ENCODE data around the gene EIF5AL1.
A peak's percentile ranks its signal among the peaks of the same experiment; 100 is the strongest.
"Not testable (repeated sequence)": the region's sequence is repeated elsewhere in the genome, so short reads cannot be mapped to it uniquely, and the experiment has no call there.

The EIF5AL1 gene

DNA sequence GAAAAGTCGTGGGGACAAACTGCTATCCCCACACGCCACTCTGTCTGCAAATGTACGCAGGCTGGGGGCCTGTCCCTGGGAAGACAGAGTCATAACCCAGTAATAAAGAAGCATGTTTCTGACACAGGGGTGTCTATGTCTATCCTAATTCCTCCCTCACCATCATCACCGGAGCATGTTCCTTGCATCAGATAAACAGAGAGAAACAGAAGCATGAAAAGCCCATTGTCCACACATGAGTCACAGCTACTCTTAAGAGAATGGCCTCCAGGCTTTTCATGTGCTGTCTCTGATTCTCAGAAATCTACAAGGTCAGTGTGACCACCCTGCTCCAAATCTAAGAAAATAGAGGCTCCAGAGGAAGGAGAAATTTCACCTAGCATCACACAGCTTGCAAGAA is 4.1 kb upstream of the EIF5AL1 start:
- DNase-seq (ENCODE audit: insufficient read length, low spot score); FAIRE-seq: not testable (repeated sequence)

DNA sequence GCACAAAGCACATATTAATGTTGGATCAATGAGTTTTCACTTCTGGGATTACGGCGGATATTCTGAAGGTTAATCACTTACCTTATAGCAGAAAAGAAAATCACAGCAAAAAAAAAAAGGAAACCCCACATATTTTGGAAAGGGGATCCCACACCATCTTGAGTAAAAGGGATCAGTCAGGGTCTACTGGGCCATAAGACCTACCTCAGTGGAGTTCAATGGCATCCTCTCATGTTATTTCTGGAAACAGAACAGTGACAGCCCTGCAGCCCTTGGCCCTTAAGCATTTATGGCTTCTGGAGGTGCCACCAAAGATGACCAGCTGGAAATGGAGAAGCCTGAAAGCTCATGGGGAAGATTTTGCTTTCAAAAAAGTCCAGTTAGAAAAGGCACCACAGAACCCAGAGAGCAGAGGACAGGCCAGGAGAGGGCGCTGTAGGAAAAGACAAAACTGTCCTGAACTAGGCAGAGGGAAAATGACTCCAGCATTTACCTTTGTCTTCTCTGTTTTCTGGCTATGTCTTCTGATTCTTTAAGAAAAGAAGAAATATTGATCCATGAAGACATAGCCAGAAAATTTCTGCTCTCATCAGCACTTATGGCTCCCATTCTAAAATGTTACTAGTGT is 2.9 kb upstream of the EIF5AL1 start:
- FAIRE-seq; DNase-seq (ENCODE audit: insufficient read length, low spot score): not testable (repeated sequence)

DNA sequence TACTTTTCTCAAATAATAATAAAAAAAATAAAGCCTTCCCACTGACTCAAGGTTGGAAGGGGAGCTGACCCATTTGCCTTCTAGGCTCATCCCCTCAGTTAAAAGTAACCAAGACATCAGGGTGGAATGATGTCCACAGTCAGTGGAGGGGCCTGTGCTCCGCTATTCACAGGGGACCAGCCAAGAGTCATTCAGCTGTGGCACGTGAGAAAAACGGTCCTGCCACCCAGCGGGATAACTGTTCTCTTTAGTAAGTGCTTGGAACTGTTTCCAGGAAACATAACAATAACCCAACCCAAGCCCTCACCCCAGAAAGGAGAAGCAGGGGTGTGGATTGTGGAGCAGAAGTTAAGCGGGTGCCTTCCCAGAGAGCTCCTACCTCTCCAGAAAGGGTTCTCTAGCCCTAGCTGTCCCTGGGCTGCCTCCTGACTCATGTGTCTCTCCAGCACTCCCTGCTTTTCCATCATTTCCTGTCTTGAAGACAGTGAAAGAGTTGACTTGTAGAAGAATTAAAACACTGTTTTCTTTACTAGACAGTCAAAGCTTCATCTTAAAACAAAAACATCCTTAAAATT is 2.3 kb upstream of the EIF5AL1 start:
- DNase-seq (ENCODE audit: insufficient read length, low spot score); FAIRE-seq: not testable (repeated sequence)

DNA sequence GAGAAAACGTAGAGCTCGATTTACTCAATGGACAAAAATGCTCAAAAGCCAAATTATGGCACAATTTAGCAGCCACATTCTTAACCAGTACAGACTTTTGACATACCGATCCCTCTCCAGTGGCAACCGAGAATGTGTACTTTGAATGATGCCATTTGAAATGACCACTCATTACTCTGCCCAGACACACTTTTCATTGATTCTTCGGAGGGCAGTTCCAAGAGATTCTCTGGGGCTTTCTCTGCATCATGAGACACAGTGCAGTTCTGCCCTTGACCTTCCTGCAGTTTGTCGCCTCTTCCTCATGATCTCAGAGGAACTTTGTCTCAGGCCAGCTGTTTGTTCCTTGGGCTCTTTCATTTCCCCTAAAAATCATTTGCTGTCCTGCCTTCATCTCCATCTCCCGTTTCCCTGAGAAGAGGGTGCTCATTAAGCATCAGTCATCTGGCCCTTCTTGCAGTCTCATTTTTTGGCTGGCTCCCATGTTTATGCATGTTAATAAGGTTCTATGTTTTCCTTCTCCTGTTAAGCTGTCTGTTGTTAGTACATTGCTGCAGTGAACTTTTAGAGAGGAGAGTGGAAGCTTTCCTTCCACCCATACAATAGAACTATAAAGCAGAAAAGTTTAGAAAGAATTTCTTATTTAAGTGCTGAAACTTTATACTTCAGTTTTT is 4.3 kb downstream of the EIF5AL1 start:
- FAIRE-seq; DNase-seq (ENCODE audit: insufficient read length, low spot score): not testable (repeated sequence)

DNA sequence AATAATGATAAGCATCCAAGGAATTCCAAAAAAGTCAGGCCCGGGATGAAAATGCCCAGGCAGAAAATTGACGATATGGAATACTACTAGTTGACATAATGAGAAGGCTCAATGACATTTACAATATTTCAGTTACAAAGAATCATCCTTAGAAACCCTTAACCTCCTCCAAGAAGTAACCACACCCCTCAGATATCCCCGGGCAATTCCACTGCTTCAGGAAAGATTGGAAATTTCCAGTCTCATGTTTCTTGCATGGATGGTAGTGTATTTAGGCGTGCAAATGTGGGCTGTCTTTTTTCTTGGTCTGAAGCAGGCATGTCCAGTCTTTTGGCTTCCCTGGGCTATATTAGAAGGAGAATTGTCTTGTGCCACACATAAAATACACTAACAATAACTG is 5.2 kb downstream of the EIF5AL1 start:
- not testable (repeated sequence) for FAIRE-seq; DNase-seq (ENCODE audit: insufficient read length, low spot score)

DNA sequence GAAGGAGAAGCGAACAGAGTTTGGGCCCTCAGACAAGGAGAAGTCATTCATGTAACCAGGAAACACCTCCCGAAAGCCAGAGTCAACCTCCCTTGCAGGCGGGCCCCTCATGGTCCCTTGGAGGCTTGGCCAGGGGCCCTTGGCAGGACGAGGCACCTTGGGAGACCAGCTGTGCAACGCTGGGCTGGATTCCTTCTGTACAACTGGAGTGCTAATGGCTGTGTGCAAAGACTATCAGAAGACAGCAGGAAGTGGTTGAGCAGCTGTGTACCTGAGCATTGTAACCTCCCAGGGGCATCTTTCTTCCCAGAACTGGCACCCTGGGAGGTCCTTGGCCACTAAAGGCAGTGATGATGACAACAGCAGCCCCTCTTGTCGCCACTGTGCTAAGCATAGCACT is 9.4 kb downstream of the EIF5AL1 start:
- not testable (repeated sequence) for DNase-seq (ENCODE audit: insufficient read length, low spot score); FAIRE-seq

DNA sequence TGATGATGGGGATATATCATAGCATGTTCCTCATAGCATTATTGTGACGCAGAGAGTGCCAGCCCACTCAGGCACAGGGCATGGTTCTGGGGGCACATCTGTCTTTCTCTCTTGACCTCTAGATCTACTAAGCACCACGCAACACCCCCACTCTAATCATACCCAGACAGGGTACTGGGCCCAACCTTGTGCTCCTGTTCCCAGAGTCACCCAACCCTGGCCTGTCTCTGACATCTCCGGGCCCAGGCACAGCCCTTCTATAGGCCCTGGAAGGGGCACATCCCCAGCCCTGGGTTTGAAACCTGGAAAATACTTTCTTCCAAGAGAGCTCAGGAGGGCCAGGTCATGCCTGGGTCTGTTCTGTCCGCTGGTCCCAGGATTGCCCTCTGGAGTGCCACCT is 10.1 kb downstream of the EIF5AL1 start:
- FAIRE-seq; DNase-seq (ENCODE audit: insufficient read length, low spot score): not testable (repeated sequence)

DNA sequence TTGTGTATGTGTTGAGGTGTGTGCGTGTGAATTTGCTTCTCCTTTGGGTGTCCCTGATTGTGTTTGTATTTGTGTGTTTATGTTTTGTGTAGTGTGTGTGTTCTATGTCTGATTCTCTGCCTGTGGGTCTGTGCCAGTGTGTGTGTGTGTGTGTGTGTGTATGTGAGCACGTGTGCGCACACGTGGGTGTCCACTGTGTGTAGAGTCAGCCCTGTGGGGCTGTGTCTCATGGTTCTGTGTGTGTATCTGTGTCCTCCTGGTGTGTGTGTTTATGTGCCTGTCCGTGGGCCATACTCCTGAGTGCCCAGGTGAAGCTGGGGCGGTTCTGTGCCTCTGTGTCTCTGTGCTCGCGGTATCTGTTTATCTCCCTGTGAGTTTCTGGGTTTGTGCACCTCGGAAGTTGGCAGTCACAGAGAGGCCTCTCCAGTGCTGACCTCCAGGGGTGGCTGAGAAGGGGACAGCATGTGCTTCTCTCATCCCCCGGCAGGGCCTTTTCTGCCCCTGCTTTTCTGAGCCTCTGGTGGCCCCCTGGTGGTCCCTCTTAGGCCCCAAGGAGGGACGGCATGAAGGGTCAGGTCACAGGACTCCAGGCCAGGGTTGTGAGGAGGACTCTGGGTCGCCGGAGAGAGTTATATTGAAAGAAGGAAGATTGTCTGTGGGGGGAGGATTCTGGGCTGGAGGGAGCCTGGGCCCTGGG is 11.0 kb downstream of the EIF5AL1 start:
- peak; percentile 62 for FAIRE-seq
- DNase-seq (ENCODE audit: insufficient read length, low spot score) = not testable (repeated sequence)

DNA sequence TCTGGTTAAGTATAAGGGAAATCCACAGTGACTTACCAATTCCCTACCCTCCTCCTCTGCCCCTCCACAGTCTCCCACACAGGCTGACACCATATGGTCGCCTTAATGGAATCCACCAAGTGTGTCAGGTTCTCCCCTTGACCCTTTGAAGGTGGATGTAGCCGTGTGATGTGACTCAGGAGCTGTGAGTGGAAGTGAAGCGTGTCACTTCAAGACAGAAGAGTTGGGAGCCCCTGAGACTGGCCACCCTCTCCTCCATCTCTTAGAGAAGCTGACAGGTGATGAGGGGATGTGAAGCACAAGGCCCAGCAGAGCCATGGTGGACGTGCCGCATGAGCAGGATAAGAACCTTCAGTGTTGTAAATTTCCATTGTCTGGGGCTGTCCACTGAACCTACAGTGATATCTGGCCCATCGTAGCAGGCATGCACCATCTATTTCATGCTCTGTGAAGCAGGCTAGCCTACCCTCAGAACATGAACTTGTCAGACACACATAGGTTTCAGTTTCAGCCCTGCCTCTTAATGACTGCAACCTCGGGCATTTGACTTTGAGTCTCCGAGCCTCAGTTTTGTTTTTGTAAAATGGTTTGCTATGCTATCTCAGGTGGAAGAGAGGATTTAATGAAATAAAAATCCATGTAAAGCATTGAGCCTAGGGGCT is 12.8 kb downstream of the EIF5AL1 start:
- peak; percentile 74 for FAIRE-seq
- DNase-seq (ENCODE audit: insufficient read length, low spot score) = not testable (repeated sequence)

DNA sequence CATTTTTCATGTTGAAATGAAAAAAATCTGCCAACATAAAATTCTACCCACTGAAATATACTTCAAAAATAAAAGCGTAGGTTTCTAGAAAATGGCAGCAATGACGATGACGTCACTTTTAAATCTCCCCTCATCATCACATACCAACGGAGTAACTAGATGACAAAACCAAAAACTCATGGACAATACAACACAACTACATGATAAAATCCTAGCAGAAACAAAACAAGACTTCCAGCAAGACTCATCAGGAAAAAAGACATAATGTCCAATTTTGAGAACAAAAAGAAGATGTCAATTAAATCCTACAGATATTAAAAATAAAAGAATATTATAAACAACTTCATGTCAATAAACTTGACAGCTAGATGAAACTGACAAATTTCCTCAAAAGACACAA is 15.9 kb downstream of the EIF5AL1 start:
- FAIRE-seq; DNase-seq (ENCODE audit: insufficient read length, low spot score): not testable (repeated sequence)

DNA sequence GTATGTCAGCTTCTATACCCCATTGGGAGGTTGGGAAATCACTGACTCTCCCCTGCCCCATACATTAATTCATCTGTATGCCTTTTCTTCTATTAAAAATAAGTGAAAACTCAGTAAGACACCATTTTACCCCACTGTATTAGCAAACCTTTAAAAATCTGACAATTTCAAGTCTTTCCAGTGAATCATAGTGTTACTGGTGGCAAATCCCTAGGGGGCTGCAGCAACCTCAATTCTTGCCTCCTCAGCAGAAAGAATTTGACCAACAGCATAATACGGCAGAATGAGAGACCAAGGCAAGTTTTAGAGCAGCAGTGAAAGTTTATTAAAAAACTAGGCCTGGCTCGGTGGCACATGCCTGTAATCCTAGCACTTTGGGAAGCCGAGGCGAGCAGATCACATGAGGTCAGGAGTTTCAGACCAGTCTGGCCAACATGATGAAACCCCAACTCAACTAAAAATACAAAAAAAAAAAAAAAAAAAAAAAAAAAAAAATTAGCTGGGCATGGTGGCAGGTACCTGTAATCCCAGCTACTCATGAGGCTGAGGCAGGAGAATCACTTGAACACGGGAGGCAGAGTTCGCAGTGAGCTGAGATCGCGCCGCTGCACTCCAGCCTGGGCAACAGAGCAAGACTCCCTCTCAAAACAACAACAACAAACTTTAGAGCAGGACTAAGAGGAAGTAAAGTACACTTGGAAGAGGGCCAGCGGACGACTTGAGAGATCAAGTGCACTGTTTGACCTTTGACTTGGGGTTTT is 21.0 kb downstream of the EIF5AL1 start:
- DNase-seq (ENCODE audit: insufficient read length, low spot score); FAIRE-seq: not testable (repeated sequence)

DNA sequence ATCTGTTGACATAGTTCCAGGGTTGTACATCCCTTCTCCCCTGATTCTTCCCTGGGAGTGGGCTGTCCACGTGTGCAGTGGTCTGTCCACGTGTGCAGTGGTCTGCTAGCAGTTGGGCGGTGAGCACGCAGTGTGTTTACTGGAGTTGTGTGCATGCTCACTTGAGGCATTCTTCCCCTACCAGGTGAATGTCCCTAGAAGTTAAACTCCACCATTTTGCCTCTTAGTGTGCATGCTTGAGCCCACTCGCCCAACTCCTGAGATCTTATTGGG is 21.5 kb downstream of the EIF5AL1 start:
- not testable (repeated sequence) for DNase-seq (ENCODE audit: insufficient read length, low spot score)

DNA sequence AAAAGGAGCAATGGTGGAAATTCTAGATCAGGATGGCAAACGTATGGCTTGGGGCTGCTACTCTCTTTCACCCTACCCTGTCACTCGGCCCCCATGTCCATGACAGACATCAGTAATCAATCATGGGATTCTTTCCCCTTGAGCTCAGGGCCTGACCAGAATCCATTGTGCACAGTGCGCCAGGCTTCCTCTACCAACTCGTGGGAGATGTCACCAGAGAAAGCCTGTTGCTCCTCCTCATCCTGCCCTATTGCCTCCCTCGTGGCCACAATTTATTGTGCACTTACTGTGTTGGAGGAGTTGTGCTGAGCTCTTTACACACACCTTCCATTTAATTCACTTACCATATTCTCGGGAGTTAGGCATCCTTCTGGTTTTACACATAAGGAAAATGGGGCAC is 26.0 kb downstream of the EIF5AL1 start:
- FAIRE-seq; DNase-seq (ENCODE audit: insufficient read length, low spot score): not testable (repeated sequence)

More for the DNA sequence above, 21.5 kb downstream of the EIF5AL1 start:
- FAIRE-seq = peak; percentile 46

DNA sequence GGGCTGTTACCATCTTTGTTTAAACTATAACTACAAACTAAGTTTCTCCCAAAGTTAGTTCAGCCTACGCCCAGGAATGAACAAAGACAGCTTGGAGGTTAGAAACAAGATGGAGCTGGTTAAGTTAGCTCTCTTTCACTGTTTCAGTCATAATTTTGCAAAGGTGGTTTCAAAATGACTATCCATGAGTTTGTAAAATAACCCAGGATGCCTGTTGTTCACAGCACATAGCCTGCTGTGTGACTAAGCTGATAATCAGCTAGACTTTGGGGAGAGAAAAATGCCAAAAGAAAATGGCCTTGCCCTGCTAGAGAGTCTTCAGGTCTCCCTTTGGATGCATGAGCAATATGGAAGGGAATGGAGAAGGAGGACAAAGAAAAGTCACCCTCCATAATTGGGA is 28.6 kb downstream of the EIF5AL1 start:
- FAIRE-seq = not testable (repeated sequence)

DNA sequence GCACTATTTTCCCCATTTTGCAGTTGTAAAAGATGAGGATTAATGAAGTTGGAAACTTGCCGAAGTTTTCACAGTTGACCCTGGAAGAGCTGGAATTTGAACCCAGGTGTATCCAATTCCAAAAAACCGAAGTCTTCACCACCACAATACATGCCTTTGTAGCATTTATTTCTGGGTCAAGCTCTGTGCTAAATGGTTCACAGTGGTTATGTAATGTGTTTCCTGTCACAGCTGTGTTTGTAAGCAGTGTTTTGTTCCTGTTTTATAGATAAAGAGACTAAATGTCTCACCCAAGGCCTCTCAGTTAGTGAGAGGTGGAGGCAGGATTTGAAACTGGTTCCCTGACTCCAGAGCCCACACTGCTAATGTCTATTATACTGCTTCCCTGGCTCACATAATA is 30.3 kb downstream of the EIF5AL1 start:
- FAIRE-seq = no peak
- no peak for DNase-seq (ENCODE audit: insufficient read length, low spot score)

More for the DNA sequence above, 28.6 kb downstream of the EIF5AL1 start:
- DNase-seq (ENCODE audit: insufficient read length, low spot score) = not testable (repeated sequence)

DNA sequence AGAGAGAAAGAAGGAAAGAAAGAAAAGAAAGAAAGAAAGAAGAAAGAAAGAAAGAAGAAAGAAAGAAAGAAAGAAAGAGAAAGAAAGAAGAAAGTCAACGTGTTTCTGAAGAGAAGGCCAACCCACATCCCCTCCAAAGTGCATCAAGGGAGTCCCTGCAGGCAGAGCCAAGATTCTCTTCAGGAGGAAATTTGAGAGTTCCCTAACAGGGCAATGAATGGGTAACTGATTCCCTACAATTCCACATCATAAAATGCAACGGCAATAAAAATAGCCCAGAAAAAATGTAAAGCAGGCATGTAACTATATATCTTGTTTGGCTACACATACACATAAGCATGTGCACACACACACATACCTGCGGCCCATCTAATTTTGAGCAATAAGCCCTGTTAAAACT is 32.1 kb downstream of the EIF5AL1 start:
- DNase-seq (ENCODE audit: insufficient read length, low spot score); FAIRE-seq: not testable (repeated sequence)

DNA sequence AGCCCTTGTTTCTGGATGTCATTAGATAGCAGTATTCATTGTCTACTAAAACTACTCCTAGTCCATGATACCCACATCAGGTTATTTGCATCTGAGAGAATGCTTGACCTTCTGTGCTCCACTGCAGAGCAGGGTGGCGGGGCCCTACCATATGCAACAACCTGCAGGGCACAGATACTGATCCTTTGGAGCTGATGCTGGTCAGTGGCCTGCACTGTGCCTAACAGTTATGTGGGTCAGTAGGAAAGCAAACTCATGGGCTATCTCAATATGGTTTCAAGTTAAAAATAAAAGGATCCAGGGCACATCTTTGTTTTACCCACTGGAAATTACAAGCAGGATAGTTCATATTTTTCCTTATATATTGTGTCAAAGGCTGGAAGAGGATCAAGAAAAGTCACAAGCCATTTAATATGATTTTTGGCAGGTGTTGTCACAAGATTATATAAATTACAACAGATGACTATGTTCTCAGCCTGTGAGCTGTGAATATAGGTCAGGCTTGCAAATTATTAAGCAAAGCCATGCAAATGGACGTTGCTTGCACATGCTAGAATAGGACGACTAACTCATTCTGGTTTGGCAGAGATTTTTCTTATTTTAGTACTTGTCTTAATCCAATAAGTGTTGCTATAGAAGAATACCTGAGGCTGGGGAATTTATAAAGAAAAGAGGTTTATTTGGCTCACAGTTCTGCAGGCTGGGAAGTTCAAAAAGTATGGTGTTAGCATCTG is 32.8 kb downstream of the EIF5AL1 start:
- DNase-seq (ENCODE audit: insufficient read length, low spot score); FAIRE-seq: not testable (repeated sequence)

DNA sequence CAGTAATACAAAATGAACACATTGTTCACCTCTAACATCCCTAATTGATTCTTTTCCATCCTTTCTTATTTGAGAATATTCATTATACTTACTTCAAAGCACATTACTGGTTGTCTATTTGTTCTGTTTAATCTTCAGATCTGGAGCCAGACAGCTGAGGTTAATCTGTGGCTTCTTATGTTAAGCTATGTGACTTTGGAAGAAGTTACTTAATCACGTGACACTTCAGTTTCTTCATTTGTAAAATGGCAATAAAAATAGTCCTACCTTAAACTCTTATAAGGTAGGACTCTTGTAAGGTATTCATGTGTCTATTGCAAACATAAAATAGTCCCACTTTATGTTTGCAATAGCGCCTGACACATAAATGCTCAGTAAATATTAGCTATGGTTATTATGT is 34.8 kb downstream of the EIF5AL1 start:
- DNase-seq (ENCODE audit: insufficient read length, low spot score) = not testable (repeated sequence)

DNA sequence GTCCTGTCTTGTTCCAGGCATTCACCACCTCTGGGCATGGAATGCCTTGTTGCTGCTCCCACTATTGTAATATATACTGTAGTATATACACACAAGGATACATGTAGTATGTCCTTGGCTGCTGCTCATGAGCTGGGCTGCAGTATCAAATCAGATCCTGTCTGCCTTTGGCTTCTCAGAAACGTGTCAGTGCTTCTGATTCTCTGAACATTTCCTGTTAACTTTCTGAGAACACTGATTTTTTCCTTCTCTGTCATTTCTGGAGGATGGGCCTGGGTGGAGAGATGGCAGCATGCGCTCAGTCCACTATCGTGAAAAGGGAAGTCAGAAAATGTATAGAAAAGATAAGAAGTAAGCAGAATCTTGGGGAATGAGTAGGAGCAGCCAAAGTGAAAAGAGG is 35.6 kb downstream of the EIF5AL1 start:
- FAIRE-seq (no peak), DNase-seq (ENCODE audit: insufficient read length, low spot score) (no peak)

More for the DNA sequence above, 34.8 kb downstream of the EIF5AL1 start:
- FAIRE-seq = not testable (repeated sequence)

Measured in HTR-8/SVneo (cell line).